Measurements from ENCODE around the gene SCRN1. TPM values are rescaled to one million over a fixed set of nuclear protein-coding genes. Genes with fewer than 3 reads are reported as not detected.

The SCRN1 gene
- total RNA-seq, 4 donors from 2014 or later: 18.8 to 37.4 (median 32.4) TPM

GRCh38 chr7:29896685-29897411 lies 92.8 kb downstream of the SCRN1 start:
- no peak for TF ChIP-seq CTCF (IDR thresholded peaks at IDR 0.05; ENCODE audit: low read depth)

GRCh38 chr7:29895559-29895958 lies 94.0 kb downstream of the SCRN1 start:
- TF ChIP-seq CTCF (IDR thresholded peaks at IDR 0.05; ENCODE audit: low read depth): no peak

GRCh38 chr7:29894256-29894655 lies 95.3 kb downstream of the SCRN1 start:
- TF ChIP-seq CTCF (IDR thresholded peaks at IDR 0.05; ENCODE audit: low read depth): no peak

- TF ChIP-seq CTCF (IDR thresholded peaks at IDR 0.05; ENCODE audit: low read depth): no peak
Measured at GRCh38 chr7:29893351-29893965, 96.1 kb downstream of the SCRN1 start.

- TF ChIP-seq CTCF (IDR thresholded peaks at IDR 0.05; ENCODE audit: low read depth): no peak
Measured at GRCh38 chr7:29892231-29892630, 97.4 kb downstream of the SCRN1 start.

DNA sequence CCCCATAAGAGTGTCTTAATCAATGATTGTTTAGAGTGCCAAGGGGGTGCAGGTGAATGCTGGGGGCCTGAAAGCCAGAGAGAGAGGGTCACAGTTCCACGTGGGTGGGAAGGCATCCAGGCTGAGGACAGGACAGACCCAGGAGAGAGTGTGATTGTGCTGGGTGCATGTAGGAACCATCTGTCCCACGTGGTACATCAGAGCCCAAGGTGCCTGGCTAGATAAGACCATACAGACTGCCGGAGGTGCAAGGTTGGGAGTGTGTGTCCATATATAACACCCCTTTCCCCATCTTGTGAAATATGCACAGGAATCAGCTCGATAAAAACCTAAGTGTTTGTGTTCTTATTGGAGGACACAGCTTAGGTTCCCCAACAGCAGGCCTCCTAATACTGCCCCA lies 97.8 kb downstream of the SCRN1 start:
- TF ChIP-seq CTCF (IDR thresholded peaks at IDR 0.05; ENCODE audit: low read depth): no peak

GRCh38 chr7:29890251-29890650 lies 99.3 kb downstream of the SCRN1 start:
- TF ChIP-seq CTCF (IDR thresholded peaks at IDR 0.05; ENCODE audit: low read depth): no peak

Measured in subcutaneous adipose tissue (tissue), 4 donors.